HG02885 (cell line): ENCODE results near the gene DNTTIP2.
"Not testable (repeated sequence)": the region's sequence is repeated elsewhere in the genome, so short reads cannot be mapped to it uniquely, and the experiment has no call there.

Source experiments
- ATAC-seq: cut with Tn5 transposase; IDR thresholded peaks from one replicate; pipeline ENCODE4 v1.9.1; 2021; ENCODE audit warnings: mild to moderate bottlenecking; ENCODE audit not compliant: unreplicated experiment, poor library complexity

The DNTTIP2 gene

DNA sequence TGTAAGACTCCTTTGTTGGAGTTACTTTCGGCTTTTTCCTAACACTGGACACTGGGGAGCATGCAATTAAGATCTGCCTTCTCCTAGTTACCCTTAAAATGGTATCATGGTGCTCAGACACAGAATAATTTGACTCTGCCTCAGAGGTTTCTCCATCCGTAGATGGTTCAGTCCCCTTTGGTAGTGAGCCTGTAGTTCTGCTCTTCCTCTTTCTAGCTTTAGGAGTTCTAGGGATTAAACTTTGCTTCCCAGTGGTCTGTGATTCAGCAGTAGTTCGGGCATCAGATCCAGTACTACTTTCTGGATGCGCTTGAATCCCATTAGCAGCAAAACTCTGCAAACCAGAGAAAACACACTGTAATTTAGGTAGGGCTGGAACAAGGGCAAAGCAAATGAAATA, 1.5 kb downstream of the DNTTIP2 start:
- ATAC-seq, result no peak

DNA sequence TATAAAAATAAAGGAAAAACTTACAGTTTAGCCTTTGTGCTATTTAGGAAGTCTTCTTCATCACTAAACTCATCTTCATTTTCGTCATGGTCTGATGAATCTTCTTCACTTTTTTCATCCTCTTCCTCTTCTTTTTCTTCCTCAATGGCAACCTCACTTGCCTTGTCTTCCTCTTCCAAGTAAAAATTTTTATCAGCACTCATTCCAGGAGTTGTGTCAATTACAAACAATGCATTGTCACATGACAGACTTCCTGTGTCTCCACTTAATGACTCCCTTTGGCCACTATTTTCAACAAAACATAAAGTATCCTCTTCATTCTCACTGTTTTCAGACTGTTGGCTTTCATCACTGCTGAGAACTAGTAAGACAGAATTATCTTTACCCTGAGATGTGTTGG, 2.8 kb downstream of the DNTTIP2 start:
- ATAC-seq, result no peak

DNA sequence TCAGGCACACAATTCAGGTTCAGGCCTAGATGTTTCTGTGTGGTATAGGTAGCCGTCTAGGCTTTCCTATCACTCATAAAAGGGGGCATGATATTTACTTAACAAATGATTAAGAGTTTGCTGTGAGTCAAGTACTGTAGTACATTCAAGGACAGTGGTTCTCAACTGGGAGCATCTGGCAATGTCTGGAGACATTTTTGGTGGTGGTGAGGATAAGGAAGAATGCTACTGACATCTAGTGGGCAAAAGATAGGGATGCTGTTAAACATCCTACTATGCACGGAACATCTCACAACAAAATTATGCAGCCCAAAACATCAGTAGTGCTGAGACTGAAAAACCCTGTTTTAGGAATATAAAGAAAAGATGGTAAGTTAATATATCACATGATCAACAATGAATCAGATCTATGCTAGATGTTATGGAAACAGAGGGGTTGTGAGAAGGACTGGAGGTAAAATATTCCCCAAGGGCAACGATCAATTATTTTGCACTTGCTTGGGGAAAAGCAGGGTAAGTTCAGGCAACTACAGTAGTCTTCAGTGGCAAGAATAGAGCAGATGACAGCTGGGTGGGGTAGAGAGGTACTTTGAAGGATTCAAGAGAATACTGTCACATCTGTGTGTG, 4.9 kb downstream of the DNTTIP2 start:
- ATAC-seq, result no peak

DNA sequence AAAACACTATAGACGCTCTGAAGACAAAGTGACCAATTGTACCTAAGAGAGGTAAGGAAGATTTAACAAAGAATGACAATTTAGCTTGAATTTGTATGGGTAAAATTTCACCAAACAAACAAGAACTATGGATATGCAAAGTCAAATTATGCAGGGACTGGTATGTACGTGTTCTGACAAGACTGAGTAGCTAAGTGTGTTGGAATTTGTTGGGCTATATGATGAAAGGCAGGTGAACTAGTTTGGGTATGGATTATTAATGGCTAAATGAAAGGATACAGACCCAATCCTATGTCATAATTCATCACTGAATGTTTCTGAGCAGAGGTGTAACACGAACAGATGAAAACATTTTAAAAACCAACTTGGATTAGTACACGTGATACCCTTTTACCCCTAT, 7.6 kb downstream of the DNTTIP2 start:
- no peak for ATAC-seq

GRCh38 chr1:93869653-93870052, 9.4 kb downstream of the DNTTIP2 start:
- ATAC-seq, result no peak

- ATAC-seq, result not testable (repeated sequence)
These were observed 10.5 kb downstream of the DNTTIP2 start for GRCh38 chr1:93868492-93868891.

GRCh38 chr1:93865253-93865652, 13.8 kb downstream of the DNTTIP2 start:
- no peak for ATAC-seq

- ATAC-seq, result no peak
These were observed 14.8 kb downstream of the DNTTIP2 start for GRCh38 chr1:93864175-93864574.

- not testable (repeated sequence) for ATAC-seq
These were observed 21.4 kb downstream of the DNTTIP2 start for GRCh38 chr1:93857653-93858052.

DNA sequence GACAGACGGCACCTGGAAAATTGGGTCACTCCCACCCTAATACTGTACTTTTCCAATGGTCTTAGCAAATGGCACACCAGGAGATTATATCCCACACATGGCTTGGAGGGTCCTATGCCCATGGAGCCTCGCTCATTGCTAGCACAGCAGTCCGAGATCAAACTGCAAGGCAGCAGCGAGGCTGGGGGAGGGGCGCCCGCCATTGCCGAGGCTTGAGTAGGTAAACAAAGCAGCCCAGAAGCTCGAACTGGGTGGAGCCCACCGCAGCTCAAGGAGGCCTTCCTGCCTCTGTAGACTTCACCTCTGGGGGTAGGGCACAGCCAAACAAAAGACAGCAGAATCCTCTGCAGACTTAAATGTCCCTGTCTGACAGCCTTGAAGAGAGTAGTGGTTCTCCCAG, 23.0 kb downstream of the DNTTIP2 start:
- ATAC-seq, result not testable (repeated sequence)

DNA sequence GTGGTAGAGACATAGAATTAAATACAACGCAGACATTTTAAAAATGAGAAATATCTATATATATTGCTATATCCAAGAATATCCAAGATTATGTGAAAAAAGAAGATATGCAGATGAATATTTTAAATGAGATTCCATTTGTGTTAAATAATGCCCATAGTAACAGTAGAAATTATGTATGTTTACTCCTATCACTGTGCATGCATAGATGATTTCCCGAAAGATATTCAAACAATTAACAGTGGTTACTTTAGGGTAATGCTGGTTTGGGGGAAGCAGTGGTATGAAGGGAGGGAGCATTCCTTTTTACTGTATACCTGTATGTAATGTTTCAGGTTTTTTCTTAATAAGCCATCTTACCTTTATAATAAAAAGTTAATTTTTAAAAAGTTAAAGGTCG, 25.1 kb downstream of the DNTTIP2 start:
- no peak for ATAC-seq

DNA sequence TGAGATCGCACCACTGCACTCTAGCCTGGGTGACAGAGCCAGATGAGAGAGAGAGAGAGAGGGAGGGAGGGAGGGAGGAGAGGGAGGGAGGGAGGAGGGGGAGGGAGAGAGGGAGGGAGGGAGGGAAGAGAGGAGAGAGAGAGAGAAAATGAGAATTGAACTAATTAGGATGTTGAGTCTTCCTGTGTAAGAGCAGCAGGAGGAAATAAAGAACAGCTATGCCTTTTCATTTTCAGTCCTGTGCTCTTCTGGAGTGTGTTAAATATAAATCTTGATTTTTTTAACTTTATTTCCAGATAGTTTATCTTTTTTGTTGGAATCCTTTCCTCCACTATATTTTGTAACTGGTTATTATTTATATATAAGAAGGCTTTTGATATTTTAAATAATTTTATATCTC, 27.1 kb downstream of the DNTTIP2 start:
- ATAC-seq, result no peak

GRCh38 chr1:93851327-93851712, 27.7 kb downstream of the DNTTIP2 start:
- ATAC-seq, result no peak

- ATAC-seq, result not testable (repeated sequence)
These were observed 28.2 kb downstream of the DNTTIP2 start for GRCh38 chr1:93850687-93851326.

- ATAC-seq, result no peak
These were observed 30.6 kb downstream of the DNTTIP2 start for GRCh38 chr1:93848350-93848883.

GRCh38 chr1:93847811-93848288, 31.2 kb downstream of the DNTTIP2 start:
- peak; percentile 22 for ATAC-seq

DNA sequence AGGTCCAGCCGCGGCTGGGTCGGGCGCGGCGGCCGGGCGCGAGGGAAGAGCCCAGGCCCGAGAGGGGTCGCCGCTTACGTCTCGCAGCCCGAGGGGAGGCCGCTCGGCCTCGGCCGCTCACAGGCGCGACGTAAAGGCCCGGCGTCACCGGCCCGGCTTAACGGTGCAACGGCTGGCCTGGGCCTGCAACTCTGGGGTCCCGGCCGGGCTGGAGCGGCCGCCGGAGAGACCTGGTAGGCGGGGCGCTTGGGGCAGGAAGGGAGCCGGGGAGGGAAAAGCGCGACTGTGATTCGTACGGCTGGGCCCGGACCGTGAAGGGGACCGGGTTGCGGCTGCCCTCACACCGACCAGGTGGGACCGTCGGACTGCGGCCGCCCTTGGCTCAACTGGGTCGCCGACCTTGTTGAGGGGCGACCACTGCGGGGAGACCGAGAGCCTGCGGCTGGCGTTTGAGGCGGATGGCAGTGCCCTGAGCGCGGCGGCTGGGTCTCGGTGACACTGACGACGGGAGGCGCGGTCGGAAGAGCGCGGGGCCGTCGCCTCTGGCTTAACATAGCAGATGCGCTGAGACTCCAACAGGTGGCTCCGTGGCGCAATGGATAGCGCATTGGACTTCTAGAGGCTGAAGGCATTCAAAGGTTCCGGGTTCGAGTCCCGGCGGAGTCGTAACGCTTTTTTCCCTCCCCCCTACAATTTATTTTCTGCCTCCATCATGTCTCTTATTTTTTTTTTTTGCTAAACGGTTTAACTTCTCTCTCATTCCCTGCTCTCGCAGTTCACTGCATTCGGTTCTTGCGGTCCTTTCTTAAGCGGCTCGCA, 31.8 kb downstream of the DNTTIP2 start:
- ATAC-seq, result peak; percentile 69

DNA sequence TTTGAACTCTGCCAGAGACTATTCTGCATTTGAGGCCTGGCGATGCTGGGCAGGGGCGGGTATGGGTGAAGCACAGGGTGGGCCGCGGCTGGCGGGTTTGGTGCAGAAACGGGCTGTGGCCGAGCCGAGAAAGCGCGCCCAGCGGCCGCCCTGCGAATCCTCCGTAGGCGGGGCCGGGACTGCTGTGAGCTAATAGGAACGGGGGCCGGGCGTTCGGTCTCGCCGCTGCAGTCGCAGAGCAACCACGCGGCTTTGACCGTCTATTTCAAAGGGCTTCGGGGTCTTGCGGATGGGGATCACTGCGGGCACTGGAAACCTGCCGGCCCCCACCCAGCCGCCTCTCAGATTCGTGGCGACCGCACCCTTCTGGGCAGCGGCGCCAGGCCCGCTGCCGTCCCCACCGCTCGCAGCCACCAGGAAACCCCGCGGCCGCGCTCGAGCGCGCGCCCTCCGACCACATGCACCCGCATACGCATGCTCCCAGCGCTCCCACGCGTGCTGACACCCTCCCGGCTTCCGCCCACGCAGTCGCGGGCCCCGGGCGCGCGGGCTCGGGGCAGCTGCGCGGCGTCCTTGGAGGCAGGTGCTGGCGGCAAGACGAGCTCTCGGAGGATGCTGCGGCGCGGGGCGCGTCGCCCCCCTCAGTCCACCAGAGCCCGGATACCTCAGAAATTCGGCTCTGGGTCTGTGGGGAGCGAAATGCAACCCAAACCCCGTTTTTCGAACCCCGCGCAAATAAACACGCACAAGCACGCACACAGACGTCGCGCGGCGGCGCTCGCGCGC, 32.6 kb downstream of the DNTTIP2 start:
- ATAC-seq, result peak; percentile 60

DNA sequence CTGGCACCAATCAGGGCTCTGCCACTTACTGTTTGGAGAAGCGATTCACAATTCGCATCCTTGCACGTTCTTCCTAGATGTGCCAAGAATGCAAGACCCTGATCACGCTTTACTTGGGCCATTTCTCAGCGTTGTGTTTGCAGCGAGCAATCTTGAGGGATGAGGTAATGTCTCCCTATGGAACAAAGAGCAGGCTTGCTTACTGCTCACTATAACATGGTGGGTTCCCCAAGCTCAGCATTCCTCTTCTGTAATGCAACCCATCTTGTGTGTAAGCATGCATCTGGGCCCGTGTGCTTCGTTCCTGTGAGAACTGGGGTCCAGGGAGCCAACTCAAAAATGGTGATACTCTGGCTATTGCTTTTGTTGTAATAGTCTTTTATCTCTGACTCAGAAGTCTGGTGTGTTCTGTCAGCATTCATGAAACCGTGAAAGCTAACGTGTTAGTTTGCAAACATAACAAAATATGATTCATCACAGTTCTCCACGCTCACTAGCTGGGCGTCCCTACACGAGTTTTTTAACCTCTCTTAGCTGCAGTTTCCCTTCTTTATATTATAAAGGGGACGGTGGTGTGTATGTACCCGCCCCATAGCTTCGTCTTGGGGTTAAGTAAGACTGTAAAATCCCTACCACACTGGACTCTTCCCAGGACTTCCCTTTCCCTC, 33.3 kb downstream of the DNTTIP2 start:
- ATAC-seq, result peak; percentile 14
